ENCODE measurements around the gene EYS. TPM values are rescaled to one million over a fixed set of nuclear protein-coding genes. Genes with fewer than 3 reads are reported as not detected.

EYS gene
- polyA plus RNA-seq, 1 of the 3 experiments (the other 2 are of a cell fraction): 0.05 TPM

GRCh38 chr6:64908104-64908503 is 798.9 kb downstream of the EYS start:
- Histone ChIP-seq H2AFZ (ENCODE audit: low read depth) (no peak overlapping the region), H3K36me3 (replicated peaks in 1 of 2; ENCODE audit: control insufficient read depth in 1 of 2, insufficient read depth in 2 of 2, low read length in 1 of 2) (no peaks in the 10 kb centered on the region), H3K27me3 (ENCODE audit: insufficient read depth) (no peaks in the 10 kb centered on the region), H3K79me2 (ENCODE audit: insufficient read depth) (no peaks in the 10 kb centered on the region), H3K27ac (ENCODE audit: low read depth in 2 of 2, low read length in 1 of 2) (no peak overlapping the region), H3K9ac (no peak overlapping the region), H3K4me2 (no peak overlapping the region), H3K9me3 (no peaks in the 10 kb centered on the region), H3K4me3 (ENCODE audit: low read depth in 2 of 2, low read length in 1 of 2) (no peak overlapping the region), H4K20me1 (ENCODE audit: insufficient read depth) (no peaks in the 10 kb centered on the region), H3K4me1 (ENCODE audit: control insufficient read depth in 1 of 2, insufficient read depth in 2 of 2, low read depth in 1 of 2, low read length in 1 of 2) (no peaks in the 10 kb centered on the region), H3K9me2 (no peaks in the 10 kb centered on the region), H3F3A (replicated peaks; ENCODE audit: insufficient read depth) (no peaks in the 10 kb centered on the region)
- ChIA-PET POLR2A (no interaction called here), CTCF (no interaction called here)
- no peak for TF ChIP-seq MEF2A (IDR thresholded peaks at IDR 0.05; ENCODE audit: borderline replicate concordance, low read depth)
- no peak for TF ChIP-seq USF1 (IDR thresholded peaks at IDR 0.05; ENCODE audit: borderline replicate concordance, low read depth)
- no peak for TF ChIP-seq MXI1 (IDR thresholded peaks at IDR 0.05; ENCODE audit: low read depth, low read length)
- WGBS (ENCODE audit: low lambda C conversion rate): 51% methylated on average over 5 of the region's 7 CpGs
- no peak for DNase-seq

GRCh38 chr6:64904616-64905015 is 802.4 kb downstream of the EYS start:
- WGBS (ENCODE audit: low lambda C conversion rate): 79% methylated on average over 2 of the region's 2 CpGs
- Histone ChIP-seq H3K9ac (no peak overlapping the region), H2AFZ (ENCODE audit: low read depth) (no peak overlapping the region), H3K4me2 (no peak overlapping the region), H4K20me1 (ENCODE audit: insufficient read depth) (no peaks in the 10 kb centered on the region), H3K4me1 (ENCODE audit: control insufficient read depth in 1 of 2, insufficient read depth in 2 of 2, low read depth in 1 of 2, low read length in 1 of 2) (no peaks in the 10 kb centered on the region), H3K79me2 (ENCODE audit: insufficient read depth) (no peaks in the 10 kb centered on the region), H3K27me3 (ENCODE audit: insufficient read depth) (no peaks in the 10 kb centered on the region), H3K9me2 (no peaks in the 10 kb centered on the region), H3K36me3 (replicated peaks in 1 of 2; ENCODE audit: control insufficient read depth in 1 of 2, insufficient read depth in 2 of 2, low read length in 1 of 2) (no peaks in the 10 kb centered on the region), H3K4me3 (ENCODE audit: low read depth in 2 of 2, low read length in 1 of 2) (no peak overlapping the region), H3K9me3 (no peaks in the 10 kb centered on the region), H3F3A (replicated peaks; ENCODE audit: insufficient read depth) (no peaks in the 10 kb centered on the region), H3K27ac (ENCODE audit: low read depth in 2 of 2, low read length in 1 of 2) (no peak overlapping the region)
- CTCF ChIA-PET: interaction anchor here (0.8 kb wide), 1 partner anchor 27 kb away, joined by 3 read pairs; no protein-coding TSS in a partner anchor
- TF ChIP-seq, protein P1, sequence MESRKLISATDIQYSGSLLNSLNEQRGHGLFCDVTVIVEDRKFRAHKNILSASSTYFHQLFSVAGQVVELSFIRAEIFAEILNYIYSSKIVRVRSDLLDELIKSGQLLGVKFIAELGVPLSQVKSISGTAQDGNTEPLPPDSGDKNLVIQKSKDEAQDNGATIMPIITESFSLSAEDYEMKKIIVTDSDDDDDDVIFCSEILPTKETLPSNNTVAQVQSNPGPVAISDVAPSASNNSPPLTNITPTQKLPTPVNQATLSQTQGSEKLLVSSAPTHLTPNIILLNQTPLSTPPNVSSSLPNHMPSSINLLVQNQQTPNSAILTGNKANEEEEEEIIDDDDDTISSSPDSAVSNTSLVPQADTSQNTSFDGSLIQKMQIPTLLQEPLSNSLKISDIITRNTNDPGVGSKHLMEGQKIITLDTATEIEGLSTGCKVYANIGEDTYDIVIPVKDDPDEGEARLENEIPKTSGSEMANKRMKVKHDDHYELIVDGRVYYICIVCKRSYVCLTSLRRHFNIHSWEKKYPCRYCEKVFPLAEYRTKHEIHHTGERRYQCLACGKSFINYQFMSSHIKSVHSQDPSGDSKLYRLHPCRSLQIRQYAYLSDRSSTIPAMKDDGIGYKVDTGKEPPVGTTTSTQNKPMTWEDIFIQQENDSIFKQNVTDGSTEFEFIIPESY (IDR thresholded peaks at IDR 0.05; ENCODE audit: borderline replicate concordance, low read depth): no peak
- no peak for TF ChIP-seq RFX5 (IDR thresholded peaks at IDR 0.05; ENCODE audit: low read length)
- TF ChIP-seq EZH2phosphoT487 (IDR thresholded peaks at IDR 0.05; ENCODE audit: borderline replicate concordance, low read depth): no peak
- no peak for TF ChIP-seq FOSL2 (IDR thresholded peaks at IDR 0.05; ENCODE audit: borderline replicate concordance, low read depth)
- TF ChIP-seq, protein P2, sequence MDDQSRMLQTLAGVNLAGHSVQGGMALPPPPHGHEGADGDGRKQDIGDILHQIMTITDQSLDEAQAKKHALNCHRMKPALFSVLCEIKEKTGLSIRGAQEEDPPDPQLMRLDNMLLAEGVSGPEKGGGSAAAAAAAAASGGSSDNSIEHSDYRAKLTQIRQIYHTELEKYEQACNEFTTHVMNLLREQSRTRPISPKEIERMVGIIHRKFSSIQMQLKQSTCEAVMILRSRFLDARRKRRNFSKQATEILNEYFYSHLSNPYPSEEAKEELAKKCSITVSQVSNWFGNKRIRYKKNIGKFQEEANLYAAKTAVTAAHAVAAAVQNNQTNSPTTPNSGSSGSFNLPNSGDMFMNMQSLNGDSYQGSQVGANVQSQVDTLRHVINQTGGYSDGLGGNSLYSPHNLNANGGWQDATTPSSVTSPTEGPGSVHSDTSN (IDR thresholded peaks at IDR 0.05): no peak
- TF ChIP-seq FOXJ3 (CRISPR knock-in tag; IDR thresholded peaks at IDR 0.05): no peak
- TF ChIP-seq NFIC (IDR thresholded peaks at IDR 0.05; ENCODE audit: borderline replicate concordance): no peak
- no peak for TF ChIP-seq YY1 (IDR thresholded peaks at IDR 0.05; ENCODE audit: low read depth)
- no peak for TF ChIP-seq TEAD4 (IDR thresholded peaks at IDR 0.05; ENCODE audit: borderline replicate concordance, insufficient read depth)
- POLR2A ChIA-PET: no interaction called here
- DNase-seq: no peak

Measured in SK-N-SH (cell line).